Measurements from ENCODE around the gene DNAI2. TPM values are rescaled to one million over a fixed set of nuclear protein-coding genes. Genes with fewer than 3 reads are reported as not detected.

The DNAI2 gene
- polyA plus RNA-seq, 3 donors, result not detected

- 76 to 83% (median 77%) methylated on average over 13 of the region's 13 CpGs for WGBS, 3 donors
- H3K27ac ChIP-seq (ENCODE audit: low read depth, low read length), result no peak overlapping the region
Measured at GRCh38 chr17:74345433-74346241, 71.6 kb downstream of the DNAI2 start.

- no peak overlapping the region for H3K27ac ChIP-seq (ENCODE audit: low read depth, low read length)
- 69 to 78% (median 75%) methylated on average over 13 to 14 of the region's 14 CpGs for WGBS, 3 donors
Measured at GRCh38 chr17:74347646-74348045, 73.6 kb downstream of the DNAI2 start.

GRCh38 chr17:74349120-74349519 lies 75.1 kb downstream of the DNAI2 start:
- no peak overlapping the region for H3K27ac ChIP-seq (ENCODE audit: low read depth, low read length)
- 59 to 72% (median 66%) methylated on average over 19 of the region's 19 CpGs for WGBS, 3 donors

GRCh38 chr17:74350486-74350885 lies 76.5 kb downstream of the DNAI2 start:
- WGBS, 3 donors, result 68 to 82% (median 82%) methylated on average over 19 to 20 of the region's 20 CpGs

GRCh38 chr17:74351552-74352210 lies 77.6 kb downstream of the DNAI2 start:
- WGBS, 3 donors, result 7 to 10% (median 8%) methylated on average over 49 to 55 of the region's 55 CpGs
- H3K27ac ChIP-seq (ENCODE audit: low read depth, low read length), result no peak overlapping the region

More at GRCh38 chr17:74350486-74350885, 76.5 kb downstream of the DNAI2 start:
- H3K27ac ChIP-seq (ENCODE audit: low read depth, low read length), result no peak overlapping the region

- 64 to 73% (median 72%) methylated on average over 10 of the region's 10 CpGs for WGBS, 3 donors
- no peak overlapping the region for H3K27ac ChIP-seq (ENCODE audit: low read depth, low read length)
Measured at GRCh38 chr17:74353446-74354060, 79.5 kb downstream of the DNAI2 start.

GRCh38 chr17:74354123-74354522 lies 80.1 kb downstream of the DNAI2 start:
- 9 to 13% (median 12%) methylated on average over 28 to 29 of the region's 29 CpGs for WGBS, 3 donors

GRCh38 chr17:74354561-74354960 lies 80.5 kb downstream of the DNAI2 start:
- WGBS, 3 donors, result 79 to 81% (median 79%) methylated on average over 10 of the region's 10 CpGs
- no peak overlapping the region for H3K27ac ChIP-seq (ENCODE audit: low read depth, low read length)

More at GRCh38 chr17:74354123-74354522, 80.1 kb downstream of the DNAI2 start:
- no peak overlapping the region for H3K27ac ChIP-seq (ENCODE audit: low read depth, low read length)

- WGBS, 3 donors, result 68 to 92% (median 83%) methylated on average over 8 of the region's 8 CpGs
- H3K27ac ChIP-seq (ENCODE audit: low read depth, low read length), result no peak overlapping the region
Measured at GRCh38 chr17:74355065-74355464, 81.0 kb downstream of the DNAI2 start.

GRCh38 chr17:74356646-74357465 lies 82.8 kb downstream of the DNAI2 start:
- H3K27ac ChIP-seq (ENCODE audit: low read depth, low read length), result no peak overlapping the region
- WGBS, 3 donors, result 2% methylated on average over 88 to 105 of the region's 105 CpGs

- H3K27ac ChIP-seq (ENCODE audit: low read depth, low read length), result no peak overlapping the region
- WGBS, 3 donors, result 21 to 32% (median 21%) methylated on average over 25 to 32 of the region's 32 CpGs
Measured at GRCh38 chr17:74357466-74357809, 83.4 kb downstream of the DNAI2 start.

- WGBS, 3 donors, result 75 to 83% (median 76%) methylated on average over 9 of the region's 9 CpGs
- no peak overlapping the region for H3K27ac ChIP-seq (ENCODE audit: low read depth, low read length)
Measured at GRCh38 chr17:74358697-74359096, 84.7 kb downstream of the DNAI2 start.

GRCh38 chr17:74359916-74360315 lies 85.9 kb downstream of the DNAI2 start:
- H3K27ac ChIP-seq (ENCODE audit: low read depth, low read length), result no peak overlapping the region
- WGBS, 3 donors, result 90 to 94% (median 94%) methylated on average over 22 of the region's 22 CpGs

- WGBS, 3 donors, result 57 to 62% (median 59%) methylated on average over 6 to 7 of the region's 7 CpGs
- no peak overlapping the region for H3K27ac ChIP-seq (ENCODE audit: low read depth, low read length)
Measured at GRCh38 chr17:74360899-74361229, 86.8 kb downstream of the DNAI2 start.

GRCh38 chr17:74361230-74362068 lies 87.4 kb downstream of the DNAI2 start, which contains the start of gene BTBD17:
Gene BTBD17, minus strand, starts transcription at chr17:74361868. Its CDS starts 49 bp downstream, at chr17:74361819.
- WGBS, 3 donors, result 22 to 30% (median 29%) methylated on average over 27 to 28 of the region's 28 CpGs
- no peak within 1 kb of the TSS for H3K27ac ChIP-seq (ENCODE audit: low read depth, low read length)

- WGBS, 3 donors, result 14 to 30% (median 18%) methylated on average over 9 of the region's 9 CpGs
- no peak overlapping the region for H3K27ac ChIP-seq (ENCODE audit: low read depth, low read length)
Measured at GRCh38 chr17:74362069-74362405, 88.0 kb downstream of the DNAI2 start.

GRCh38 chr17:74362810-74363498 lies 88.9 kb downstream of the DNAI2 start:
- WGBS, 3 donors, result 51 to 66% (median 61%) methylated on average over 14 of the region's 14 CpGs
- H3K27ac ChIP-seq (ENCODE audit: low read depth, low read length), result no peak overlapping the region

Measured in adipose tissue (tissue), 3 donors.